ENCODE results near the gene JARID2. TPM values are rescaled to one million over a fixed set of nuclear protein-coding genes. Genes with fewer than 3 reads are reported as not detected.

The JARID2 gene
- total and polyA plus RNA-seq, 9 of the 15 experiments (the other 6 are each of a cell fraction or from before 2014, with no cell fraction given): 5.0 to 29.0 (median 15.6) TPM

GRCh38 chr6:15464211-15464725, 218.4 kb downstream of the JARID2 start (continued):
- no peak for TF ChIP-seq ATF4 (CRISPR knock-in tag; IDR thresholded peaks at IDR 0.05)
- TF ChIP-seq YY1 (IDR thresholded peaks at IDR 0.05; ENCODE audit: borderline replicate concordance in 1 of 3, control insufficient read depth in 1 of 3, extremely low read depth in 1 of 3, insufficient read depth in 3 of 3, insufficient read length in 1 of 3, insufficient replicate concordance in 2 of 3, low read depth in 1 of 3, low read length in 2 of 3): no peak
- no peak for TF ChIP-seq ZNF277 (CRISPR knock-in tag; IDR thresholded peaks at IDR 0.05; ENCODE audit: borderline replicate concordance)
- TF ChIP-seq ZNF507 (tag; conservative IDR thresholded peaks at IDR 0.05): no peak
- TF ChIP-seq BRD4 (IDR thresholded peaks at IDR 0.05): no peak
- no peak for TF ChIP-seq HNRNPLL (IDR thresholded peaks at IDR 0.05; ENCODE audit: low read depth, low read length, poor library complexity, severe bottlenecking)
- no peak for TF ChIP-seq ZNF311 (CRISPR knock-in tag; IDR thresholded peaks at IDR 0.05)
- TF ChIP-seq, protein P1, sequence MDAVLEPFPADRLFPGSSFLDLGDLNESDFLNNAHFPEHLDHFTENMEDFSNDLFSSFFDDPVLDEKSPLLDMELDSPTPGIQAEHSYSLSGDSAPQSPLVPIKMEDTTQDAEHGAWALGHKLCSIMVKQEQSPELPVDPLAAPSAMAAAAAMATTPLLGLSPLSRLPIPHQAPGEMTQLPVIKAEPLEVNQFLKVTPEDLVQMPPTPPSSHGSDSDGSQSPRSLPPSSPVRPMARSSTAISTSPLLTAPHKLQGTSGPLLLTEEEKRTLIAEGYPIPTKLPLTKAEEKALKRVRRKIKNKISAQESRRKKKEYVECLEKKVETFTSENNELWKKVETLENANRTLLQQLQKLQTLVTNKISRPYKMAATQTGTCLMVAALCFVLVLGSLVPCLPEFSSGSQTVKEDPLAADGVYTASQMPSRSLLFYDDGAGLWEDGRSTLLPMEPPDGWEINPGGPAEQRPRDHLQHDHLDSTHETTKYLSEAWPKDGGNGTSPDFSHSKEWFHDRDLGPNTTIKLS (IDR thresholded peaks at IDR 0.05; ENCODE audit: borderline replicate concordance, low read depth): no peak
- TF ChIP-seq ZBTB9 (CRISPR knock-in tag; IDR thresholded peaks at IDR 0.05): no peak
- TF ChIP-seq NELFE (IDR thresholded peaks at IDR 0.05; ENCODE audit: insufficient read depth, insufficient read length): no peak
- TF ChIP-seq ZFPM2 (CRISPR knock-in tag; IDR thresholded peaks at IDR 0.05): no peak
- TF ChIP-seq, protein P2, sequence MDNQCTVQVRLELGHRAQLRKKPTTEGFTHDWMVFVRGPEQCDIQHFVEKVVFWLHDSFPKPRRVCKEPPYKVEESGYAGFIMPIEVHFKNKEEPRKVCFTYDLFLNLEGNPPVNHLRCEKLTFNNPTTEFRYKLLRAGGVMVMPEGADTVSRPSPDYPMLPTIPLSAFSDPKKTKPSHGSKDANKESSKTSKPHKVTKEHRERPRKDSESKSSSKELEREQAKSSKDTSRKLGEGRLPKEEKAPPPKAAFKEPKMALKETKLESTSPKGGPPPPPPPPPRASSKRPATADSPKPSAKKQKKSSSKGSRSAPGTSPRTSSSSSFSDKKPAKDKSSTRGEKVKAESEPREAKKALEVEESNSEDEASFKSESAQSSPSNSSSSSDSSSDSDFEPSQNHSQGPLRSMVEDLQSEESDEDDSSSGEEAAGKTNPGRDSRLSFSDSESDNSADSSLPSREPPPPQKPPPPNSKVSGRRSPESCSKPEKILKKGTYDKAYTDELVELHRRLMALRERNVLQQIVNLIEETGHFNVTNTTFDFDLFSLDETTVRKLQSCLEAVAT (IDR thresholded peaks at IDR 0.05): no peak
- no peak for TF ChIP-seq NCOR1 (IDR thresholded peaks at IDR 0.05)
- TF ChIP-seq ETV5 (CRISPR knock-in tag; IDR thresholded peaks at IDR 0.05; ENCODE audit: low read depth): no peak
- no peak for TF ChIP-seq SMARCA4 (IDR thresholded peaks at IDR 0.05)
- TF ChIP-seq ZBED1 (IDR thresholded peaks at IDR 0.05): no peak
- no peak for TF ChIP-seq ZNF77 (CRISPR knock-in tag; IDR thresholded peaks at IDR 0.05)
- no peak for TF ChIP-seq SMARCC2 (IDR thresholded peaks at IDR 0.05; ENCODE audit: low read depth)
- TF ChIP-seq, protein P3, sequence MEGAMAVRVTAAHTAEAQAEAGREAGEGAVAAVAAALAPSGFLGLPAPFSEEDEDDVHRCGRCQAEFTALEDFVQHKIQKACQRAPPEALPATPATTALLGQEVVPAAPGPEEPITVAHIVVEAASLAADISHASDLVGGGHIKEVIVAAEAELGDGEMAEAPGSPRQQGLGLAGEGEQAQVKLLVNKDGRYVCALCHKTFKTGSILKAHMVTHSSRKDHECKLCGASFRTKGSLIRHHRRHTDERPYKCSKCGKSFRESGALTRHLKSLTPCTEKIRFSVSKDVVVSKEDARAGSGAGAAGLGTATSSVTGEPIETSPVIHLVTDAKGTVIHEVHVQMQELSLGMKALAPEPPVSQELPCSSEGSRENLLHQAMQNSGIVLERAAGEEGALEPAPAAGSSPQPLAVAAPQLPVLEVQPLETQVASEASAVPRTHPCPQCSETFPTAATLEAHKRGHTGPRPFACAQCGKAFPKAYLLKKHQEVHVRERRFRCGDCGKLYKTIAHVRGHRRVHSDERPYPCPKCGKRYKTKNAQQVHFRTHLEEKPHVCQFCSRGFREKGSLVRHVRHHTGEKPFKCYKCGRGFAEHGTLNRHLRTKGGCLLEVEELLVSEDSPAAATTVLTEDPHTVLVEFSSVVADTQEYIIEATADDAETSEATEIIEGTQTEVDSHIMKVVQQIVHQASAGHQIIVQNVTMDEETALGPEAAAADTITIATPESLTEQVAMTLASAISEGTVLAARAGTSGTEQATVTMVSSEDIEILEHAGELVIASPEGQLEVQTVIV (CRISPR knock-in tag; IDR thresholded peaks at IDR 0.05; ENCODE audit: borderline replicate concordance): no peak

Measured in K562 (cell line).